GM21381 (cell line): ENCODE measurements around the gene RIOK1.
"Not testable (repeated sequence)": the region's sequence is repeated elsewhere in the genome, so short reads cannot be mapped to it uniquely, and the experiment has no call there.

Experiments
- ATAC-seq: cut with Tn5 transposase; IDR thresholded peaks from one replicate; pipeline ENCODE4 v1.9.1; 2021; ENCODE audit warnings: mild to moderate bottlenecking, moderate library complexity; ENCODE audit not compliant: unreplicated experiment

Gene RIOK1

GRCh38 chr6:7439228-7439627 lies 49.6 kb downstream of the RIOK1 start:
- no peak for ATAC-seq

- ATAC-seq = no peak
These were observed 50.9 kb downstream of the RIOK1 start for GRCh38 chr6:7440476-7440875.

GRCh38 chr6:7441048-7441775 lies 51.6 kb downstream of the RIOK1 start:
- no peak for ATAC-seq

GRCh38 chr6:7442467-7442866 lies 52.9 kb downstream of the RIOK1 start:
- ATAC-seq = no peak

GRCh38 chr6:7445101-7445500 lies 55.5 kb downstream of the RIOK1 start:
- ATAC-seq = no peak

- ATAC-seq = no peak
These were observed 56.4 kb downstream of the RIOK1 start for GRCh38 chr6:7445885-7446461.

GRCh38 chr6:7446619-7447325 lies 57.2 kb downstream of the RIOK1 start:
- no peak for ATAC-seq

GRCh38 chr6:7448232-7448631 lies 58.6 kb downstream of the RIOK1 start:
- no peak for ATAC-seq

- no peak for ATAC-seq
These were observed 59.4 kb downstream of the RIOK1 start for GRCh38 chr6:7449018-7449417.

GRCh38 chr6:7451326-7451725 lies 61.7 kb downstream of the RIOK1 start:
- ATAC-seq = no peak

- no peak for ATAC-seq
These were observed 63.3 kb downstream of the RIOK1 start for GRCh38 chr6:7452898-7453297.

GRCh38 chr6:7454696-7455358 lies 65.2 kb downstream of the RIOK1 start:
- ATAC-seq = no peak

GRCh38 chr6:7456302-7456701 lies 66.7 kb downstream of the RIOK1 start:
- not testable (repeated sequence) for ATAC-seq

- no peak for ATAC-seq
These were observed 71.8 kb downstream of the RIOK1 start for GRCh38 chr6:7461416-7461815.

- ATAC-seq = no peak
These were observed 74.2 kb downstream of the RIOK1 start for GRCh38 chr6:7463785-7464184.

GRCh38 chr6:7467007-7467897 lies 77.6 kb downstream of the RIOK1 start:
- no peak for ATAC-seq
